ENCODE results near the gene ATP1B3.
"Not testable (repeated sequence)": the region's sequence is repeated elsewhere in the genome, so short reads cannot be mapped to it uniquely, and the experiment has no call there.

The ATP1B3 gene

GRCh38 chr3:141876381-141876890 is at the start of gene ATP1B3:
Gene ATP1B3 (plus strand): TSS chr3:141876643. CDS start chr3:141876802, 159 bp downstream.
- DNase-seq, result peak; percentile 86

- no peak for DNase-seq
Observed at GRCh38 chr3:141828487-141828886, 48.0 kb upstream of the ATP1B3 start.

GRCh38 chr3:141828890-141829289 is 47.6 kb upstream of the ATP1B3 start:
- DNase-seq, result no peak

- DNase-seq, result no peak
Observed at GRCh38 chr3:141830508-141830907, 45.9 kb upstream of the ATP1B3 start.

- DNase-seq, result no peak
Observed at GRCh38 chr3:141834292-141834691, 42.2 kb upstream of the ATP1B3 start.

- no peak for DNase-seq
Observed at GRCh38 chr3:141835557-141836229, 40.8 kb upstream of the ATP1B3 start.

- no peak for DNase-seq
Observed at GRCh38 chr3:141839389-141839788, 37.1 kb upstream of the ATP1B3 start.

GRCh38 chr3:141840737-141841544 is 35.5 kb upstream of the ATP1B3 start:
- DNase-seq, result peak; percentile 16

- no peak for DNase-seq
Observed at GRCh38 chr3:141844108-141844507, 32.3 kb upstream of the ATP1B3 start.

GRCh38 chr3:141844812-141845211 is 31.6 kb upstream of the ATP1B3 start:
- DNase-seq, result no peak

- DNase-seq, result peak; percentile 31
Observed at GRCh38 chr3:141845407-141846049, 30.9 kb upstream of the ATP1B3 start.

GRCh38 chr3:141846050-141846433 is 30.4 kb upstream of the ATP1B3 start:
- no peak for DNase-seq

- DNase-seq, result not testable (repeated sequence)
Observed at GRCh38 chr3:141848159-141848748, 28.2 kb upstream of the ATP1B3 start.

- DNase-seq, result no peak
Observed at GRCh38 chr3:141849056-141849815, 27.2 kb upstream of the ATP1B3 start.

- DNase-seq, result no peak
Observed at GRCh38 chr3:141851411-141851810, 25.0 kb upstream of the ATP1B3 start.

- DNase-seq, result no peak
Observed at GRCh38 chr3:141853081-141853601, 23.3 kb upstream of the ATP1B3 start.

GRCh38 chr3:141853629-141854168 is 22.7 kb upstream of the ATP1B3 start:
- no peak for DNase-seq

GRCh38 chr3:141854599-141854998 is 21.8 kb upstream of the ATP1B3 start:
- no peak for DNase-seq

GRCh38 chr3:141858312-141858711 is 18.1 kb upstream of the ATP1B3 start:
- no peak for DNase-seq

GRCh38 chr3:141859651-141860050 is 16.8 kb upstream of the ATP1B3 start:
- DNase-seq, result no peak

GRCh38 chr3:141860086-141860669 is 16.3 kb upstream of the ATP1B3 start:
- no peak for DNase-seq
